Neural cell (in vitro differentiated cells): Measurements from ENCODE around the gene DNMT3A. TPM values are rescaled to one million over a fixed set of nuclear protein-coding genes. Genes with fewer than 3 reads are reported as not detected.

Experiments used
- H2AFZ ChIP-seq: fragments of 200-600, 300-800 bp; sonication (generic), shearing (Covaris generic); 2 replicates; pipeline ENCODE4 v1.6.0; 2014; ENCODE audit warnings: low read depth, mild to moderate bottlenecking, antibody characterized with exemption, low read length, moderate library complexity
- H3F3A ChIP-seq: fragments of 200-600 bp; shearing (Covaris generic); 2 replicates; pipeline ENCODE4 v1.6.1; 2016; ENCODE audit warnings: mild to moderate bottlenecking, moderate library complexity, mixed read lengths, antibody characterized with exemption, low read length; ENCODE audit not compliant: insufficient read depth, poor library complexity, severe bottlenecking
- H3K27ac ChIP-seq: fragments of 200-600, 300-800 bp; sonication (generic), shearing (Covaris generic); 2 replicates; pipeline ENCODE4 v1.5.1; 2014; ENCODE audit warnings: mild to moderate bottlenecking, low read length, moderate library complexity
- H3K27me3 ChIP-seq: fragments of 300-800, 200-600 bp; sonication (generic), shearing (Covaris generic); 2 replicates; pipeline ENCODE4 v1.6.0; 2014; ENCODE audit warnings: mild to moderate bottlenecking, low read depth, low read length, moderate library complexity; ENCODE audit not compliant: insufficient read depth
- H3K36me3 ChIP-seq: fragments of 300-800, 200-600 bp; sonication (generic), shearing (Covaris generic); 2 replicates; pipeline ENCODE4 v1.5.1; 2014; ENCODE audit warnings: mild to moderate bottlenecking, antibody characterized with exemption, low read length, moderate library complexity; ENCODE audit not compliant: insufficient read depth
- H3K4me2 ChIP-seq: fragments of 300-800, 200-600 bp; sonication (generic), shearing (Covaris generic); 2 replicates; pipeline ENCODE4 v1.6.0; 2014; ENCODE audit warnings: mild to moderate bottlenecking, low read length
- H3K4me3 ChIP-seq: fragments of 300-800, 200-600 bp; sonication (generic), shearing (Covaris generic); 2 replicates; pipeline ENCODE4 v1.5.1; 2014; ENCODE audit warnings: mild to moderate bottlenecking, low read length, moderate library complexity
- H3K79me2 ChIP-seq: fragments of 200-600 bp; shearing (Covaris generic); replicated peaks from 2 replicates; pipeline ENCODE4 v1.6.0; 2014; ENCODE audit warnings: mild to moderate bottlenecking, low read length, moderate library complexity; ENCODE audit not compliant: insufficient read depth
- H3K9ac ChIP-seq: fragments of 300-800, 200-600 bp; sonication (generic), shearing (Covaris generic); 2 replicates; pipeline ENCODE4 v1.6.1; 2016; ENCODE audit warnings: mild to moderate bottlenecking, low read length, mixed read lengths
- H3K9me2 ChIP-seq: fragments of 200-600 bp; shearing (Covaris generic); 2 replicates; pipeline ENCODE4 v1.6.1; 2016; ENCODE audit warnings: mild to moderate bottlenecking, low read length, mixed read lengths; ENCODE audit not compliant: insufficient read depth
- H3K9me3 ChIP-seq: fragments of 200-600, 300-800 bp; sonication (generic), shearing (Covaris generic); 2 replicates; pipeline ENCODE4 v1.6.1; 2016; ENCODE audit warnings: mild to moderate bottlenecking, mixed run types, low read length, moderate library complexity, mixed read lengths
- H4K20me1 ChIP-seq: fragments of 200-600 bp; shearing (Covaris generic); 2 replicates; pipeline ENCODE4 v1.6.1; 2016; ENCODE audit warnings: mild to moderate bottlenecking, mixed run types; ENCODE audit not compliant: insufficient read depth
- EP300 ChIP-seq: fragments of 450-650 bp; conservative IDR thresholded peaks from 2 replicates; pipeline ENCODE4 v1.6.1; 2014; ENCODE audit warnings: antibody characterized with exemption, mild to moderate bottlenecking, moderate library complexity; ENCODE audit not compliant: poor library complexity, severe bottlenecking
- EZH2 ChIP-seq: fragments of 200-600, 300-800 bp; shearing (Covaris generic), sonication (generic); IDR thresholded peaks from 2 replicates; pipeline ENCODE4 v1.6.1; 2014; ENCODE audit warnings: antibody characterized with exemption, low read length, borderline replicate concordance, mild to moderate bottlenecking; ENCODE audit not compliant: insufficient read depth, poor library complexity, severe bottlenecking
- MXI1 ChIP-seq: fragments of 450-650 bp; conservative IDR thresholded peaks from 2 replicates; pipeline ENCODE4 v1.6.1; 2014; ENCODE audit warnings: antibody characterized with exemption, mild to moderate bottlenecking; ENCODE audit not compliant: poor library complexity, severe bottlenecking
- POLR2AphosphoS5 ChIP-seq: IDR thresholded peaks from 2 replicates; pipeline ENCODE4 v1.6.1; 2012
- RAD21 ChIP-seq: fragments of 450-650 bp; conservative IDR thresholded peaks from 2 replicates; pipeline ENCODE4 v1.6.1; 2014; ENCODE audit warnings: antibody characterized with exemption, mild to moderate bottlenecking, moderate library complexity
- SMC3 ChIP-seq: fragments of 450-650 bp; conservative IDR thresholded peaks from 2 replicates; pipeline ENCODE4 v1.6.1; 2014; ENCODE audit warnings: antibody characterized with exemption, mild to moderate bottlenecking, moderate library complexity; ENCODE audit not compliant: poor library complexity
- TAF1 ChIP-seq: IDR thresholded peaks from 2 replicates; pipeline ENCODE4 v1.6.1; 2012; ENCODE audit warnings: low read depth
- polyA plus RNA-seq: library from polyadenylated mRNA; depleted of rRNA; stranded (reverse); fragments of >200 nt; gene quantifications from 2 replicates; pipeline ENCODE4 v1.2.3, GENCODE V29; 2014
- TF ChIP-seq, protein P1 (sequence below): IDR thresholded peaks from 2 replicates; pipeline ENCODE4 v1.6.1; 2012; ENCODE audit warnings: borderline replicate concordance
- TF ChIP-seq, protein P2 (sequence below): fragments of 450-650 bp; IDR thresholded peaks from 2 replicates; pipeline ENCODE4 v1.5.1; 2014; ENCODE audit warnings: antibody characterized with exemption, mild to moderate bottlenecking, moderate library complexity; ENCODE audit not compliant: poor library complexity, severe bottlenecking

Gene DNMT3A
- polyA plus RNA-seq, 1 donor from 2014 or later: 33.0 TPM

DNA sequence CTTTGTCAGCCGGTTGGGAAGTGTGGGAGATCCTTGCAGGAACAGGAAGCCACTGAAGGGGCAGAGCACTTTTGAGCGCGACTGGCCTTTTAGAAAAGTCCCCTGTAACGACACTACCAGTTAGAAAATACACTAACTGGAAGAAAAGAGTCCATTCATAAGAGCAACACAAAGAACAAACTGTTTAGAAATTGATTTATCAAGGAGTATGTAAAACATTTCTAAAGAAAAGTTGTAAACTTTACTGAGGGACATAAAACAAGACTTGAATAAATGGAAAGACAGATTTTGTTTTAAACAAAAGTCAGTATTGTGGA is 143.6 kb downstream of the DNMT3A start:
- no peak overlapping the region for H3K9ac ChIP-seq
- H3K27ac ChIP-seq: no peak overlapping the region
- H3K27me3 ChIP-seq: no peaks in the 10 kb centered on the region
- no peak overlapping the region for H3K4me3 ChIP-seq
- H3K9me3 ChIP-seq: no peaks in the 10 kb centered on the region
- TF ChIP-seq SMC3 (no peak), POLR2AphosphoS5 (no peak), EZH2 (no peak), TAF1 (no peak), RAD21 (no peak), EP300 (no peak), MXI1 (no peak)
- TF ChIP-seq, protein P1, sequence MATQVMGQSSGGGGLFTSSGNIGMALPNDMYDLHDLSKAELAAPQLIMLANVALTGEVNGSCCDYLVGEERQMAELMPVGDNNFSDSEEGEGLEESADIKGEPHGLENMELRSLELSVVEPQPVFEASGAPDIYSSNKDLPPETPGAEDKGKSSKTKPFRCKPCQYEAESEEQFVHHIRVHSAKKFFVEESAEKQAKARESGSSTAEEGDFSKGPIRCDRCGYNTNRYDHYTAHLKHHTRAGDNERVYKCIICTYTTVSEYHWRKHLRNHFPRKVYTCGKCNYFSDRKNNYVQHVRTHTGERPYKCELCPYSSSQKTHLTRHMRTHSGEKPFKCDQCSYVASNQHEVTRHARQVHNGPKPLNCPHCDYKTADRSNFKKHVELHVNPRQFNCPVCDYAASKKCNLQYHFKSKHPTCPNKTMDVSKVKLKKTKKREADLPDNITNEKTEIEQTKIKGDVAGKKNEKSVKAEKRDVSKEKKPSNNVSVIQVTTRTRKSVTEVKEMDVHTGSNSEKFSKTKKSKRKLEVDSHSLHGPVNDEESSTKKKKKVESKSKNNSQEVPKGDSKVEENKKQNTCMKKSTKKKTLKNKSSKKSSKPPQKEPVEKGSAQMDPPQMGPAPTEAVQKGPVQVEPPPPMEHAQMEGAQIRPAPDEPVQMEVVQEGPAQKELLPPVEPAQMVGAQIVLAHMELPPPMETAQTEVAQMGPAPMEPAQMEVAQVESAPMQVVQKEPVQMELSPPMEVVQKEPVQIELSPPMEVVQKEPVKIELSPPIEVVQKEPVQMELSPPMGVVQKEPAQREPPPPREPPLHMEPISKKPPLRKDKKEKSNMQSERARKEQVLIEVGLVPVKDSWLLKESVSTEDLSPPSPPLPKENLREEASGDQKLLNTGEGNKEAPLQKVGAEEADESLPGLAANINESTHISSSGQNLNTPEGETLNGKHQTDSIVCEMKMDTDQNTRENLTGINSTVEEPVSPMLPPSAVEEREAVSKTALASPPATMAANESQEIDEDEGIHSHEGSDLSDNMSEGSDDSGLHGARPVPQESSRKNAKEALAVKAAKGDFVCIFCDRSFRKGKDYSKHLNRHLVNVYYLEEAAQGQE: no peak
- TF ChIP-seq, protein P2, sequence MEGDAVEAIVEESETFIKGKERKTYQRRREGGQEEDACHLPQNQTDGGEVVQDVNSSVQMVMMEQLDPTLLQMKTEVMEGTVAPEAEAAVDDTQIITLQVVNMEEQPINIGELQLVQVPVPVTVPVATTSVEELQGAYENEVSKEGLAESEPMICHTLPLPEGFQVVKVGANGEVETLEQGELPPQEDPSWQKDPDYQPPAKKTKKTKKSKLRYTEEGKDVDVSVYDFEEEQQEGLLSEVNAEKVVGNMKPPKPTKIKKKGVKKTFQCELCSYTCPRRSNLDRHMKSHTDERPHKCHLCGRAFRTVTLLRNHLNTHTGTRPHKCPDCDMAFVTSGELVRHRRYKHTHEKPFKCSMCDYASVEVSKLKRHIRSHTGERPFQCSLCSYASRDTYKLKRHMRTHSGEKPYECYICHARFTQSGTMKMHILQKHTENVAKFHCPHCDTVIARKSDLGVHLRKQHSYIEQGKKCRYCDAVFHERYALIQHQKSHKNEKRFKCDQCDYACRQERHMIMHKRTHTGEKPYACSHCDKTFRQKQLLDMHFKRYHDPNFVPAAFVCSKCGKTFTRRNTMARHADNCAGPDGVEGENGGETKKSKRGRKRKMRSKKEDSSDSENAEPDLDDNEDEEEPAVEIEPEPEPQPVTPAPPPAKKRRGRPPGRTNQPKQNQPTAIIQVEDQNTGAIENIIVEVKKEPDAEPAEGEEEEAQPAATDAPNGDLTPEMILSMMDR: no peak
- no peaks in the 10 kb centered on the region for H3K36me3 ChIP-seq
- H3F3A ChIP-seq: no peaks in the 10 kb centered on the region
- H4K20me1 ChIP-seq: no peaks in the 10 kb centered on the region
- no peaks in the 10 kb centered on the region for H3K79me2 ChIP-seq
- H3K4me2 ChIP-seq: no peak overlapping the region
- H3K9me2 ChIP-seq: no peaks in the 10 kb centered on the region
- H2AFZ ChIP-seq: no peak overlapping the region

DNA sequence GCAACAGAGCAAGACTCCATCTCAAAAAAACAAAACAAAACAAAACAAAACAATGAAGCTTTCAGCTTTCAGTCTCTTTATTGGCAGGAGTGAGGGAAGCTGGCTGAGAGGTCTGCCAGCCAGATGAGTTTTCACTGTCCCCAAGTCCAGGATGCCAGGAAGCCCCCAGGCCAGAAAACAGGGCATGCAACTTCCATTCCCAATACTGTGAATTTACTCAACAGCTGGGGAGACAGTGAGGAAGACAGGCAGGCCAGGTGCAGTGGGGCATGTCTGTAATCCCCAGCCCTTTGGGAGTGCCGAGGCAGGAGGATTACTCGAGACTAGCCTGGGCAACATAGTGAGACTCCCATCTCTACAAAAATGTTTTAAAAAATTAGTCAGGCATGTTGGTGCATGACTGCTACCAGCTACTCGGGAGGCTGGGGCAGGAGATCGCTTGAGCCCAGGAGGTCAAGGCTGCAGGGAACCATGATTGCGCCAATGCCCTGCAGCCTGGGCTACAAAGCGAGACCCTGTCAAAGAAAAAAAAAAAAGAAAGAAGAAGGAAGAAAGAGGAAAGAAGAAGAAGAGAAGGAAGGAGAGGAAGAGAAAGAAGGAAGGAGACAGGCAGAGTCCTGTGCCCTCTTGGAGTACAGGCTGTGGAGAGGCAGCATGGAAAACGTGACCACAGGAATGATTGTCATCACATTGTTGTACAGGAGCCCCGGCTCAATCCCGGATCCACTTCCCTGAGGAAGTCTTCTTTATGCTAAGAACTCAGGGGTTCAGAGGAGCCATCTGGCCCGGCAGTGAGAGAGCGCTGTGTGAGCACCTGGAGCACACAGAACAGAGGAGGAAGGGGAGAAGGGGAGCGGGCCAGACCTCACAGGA is 144.2 kb downstream of the DNMT3A start:
- TF ChIP-seq TAF1: no peak
- TF ChIP-seq RAD21: no peak
- no peak for TF ChIP-seq MXI1
- TF ChIP-seq, protein P1: no peak
- no peak for TF ChIP-seq EP300
- no peak for TF ChIP-seq SMC3
- TF ChIP-seq, protein P2: no peak
- no peak for TF ChIP-seq POLR2AphosphoS5
- no peak for TF ChIP-seq EZH2
- no peaks in the 10 kb centered on the region for H3F3A ChIP-seq
- no peak overlapping the region for H3K27ac ChIP-seq
- no peaks in the 10 kb centered on the region for H4K20me1 ChIP-seq
- H3K4me2 ChIP-seq: no peak overlapping the region
- no peak overlapping the region for H3K9ac ChIP-seq
- H3K36me3 ChIP-seq: no peaks in the 10 kb centered on the region
- H3K27me3 ChIP-seq: no peaks in the 10 kb centered on the region
- no peak overlapping the region for H3K4me3 ChIP-seq
- H3K9me3 ChIP-seq: no peaks in the 10 kb centered on the region
- no peak overlapping the region for H2AFZ ChIP-seq
- H3K79me2 ChIP-seq: no peaks in the 10 kb centered on the region
- H3K9me2 ChIP-seq: no peaks in the 10 kb centered on the region
